T-helper 17 cell (primary cell): ENCODE data around the gene VRK3. TPM values are rescaled to one million over a fixed set of nuclear protein-coding genes. Genes with fewer than 3 reads are reported as not detected.
"Not testable (repeated sequence)": the region's sequence is repeated elsewhere in the genome, so short reads cannot be mapped to it uniquely, and the experiment has no call there.

Source experiments
- ATAC-seq: fragments of 150-1000 bp; cut with Tn5 transposase; 2 replicates; pipeline ENCODE4 v1.10.0; 2021; ENCODE audit warnings: mild to moderate bottlenecking, moderate library complexity
- DNase-seq, 3 donors: peaks; one replicate each; pipeline versions ENCODE4 v3.0.0 to v3.0.0-alpha.2; 2020 to 2021
- H3K9me3 ChIP-seq: one replicate; pipeline ENCODE4 v1.7.0; 2013; ENCODE audit warnings: low read length, mild to moderate bottlenecking; ENCODE audit not compliant: control insufficient read depth, poor library complexity, severe bottlenecking
- H3K27ac Mint-ChIP-seq: one replicate; pipeline ENCODE4 v1.8.0; 2022; ENCODE audit warnings: mild to moderate bottlenecking, moderate library complexity, mixed read lengths
- H3K27me3 Mint-ChIP-seq: one replicate; pipeline ENCODE4 v1.8.0; 2022; ENCODE audit warnings: mixed read lengths
- H3K36me3 Mint-ChIP-seq: one replicate; pipeline ENCODE4 v1.8.0; 2022; ENCODE audit warnings: low read depth, mixed read lengths
- H3K4me1 Mint-ChIP-seq: one replicate; pipeline ENCODE4 v1.8.0; 2022; ENCODE audit warnings: mild to moderate bottlenecking, mixed read lengths
- H3K4me3 Mint-ChIP-seq: one replicate; pipeline ENCODE4 v1.8.0; 2022; ENCODE audit warnings: mild to moderate bottlenecking, moderate library complexity, mixed read lengths
- total RNA-seq, 4 donors: library from RNA in 2 of 4; stranded (reverse) in 2 of 4; gene quantifications; one replicate each; pipeline ENCODE4 v1.2.3 and lab custom pipeline; 2022 to 2026

VRK3 gene
- total RNA-seq, 2 donors from 2014 or later = 67.2 to 79.3 TPM

DNA sequence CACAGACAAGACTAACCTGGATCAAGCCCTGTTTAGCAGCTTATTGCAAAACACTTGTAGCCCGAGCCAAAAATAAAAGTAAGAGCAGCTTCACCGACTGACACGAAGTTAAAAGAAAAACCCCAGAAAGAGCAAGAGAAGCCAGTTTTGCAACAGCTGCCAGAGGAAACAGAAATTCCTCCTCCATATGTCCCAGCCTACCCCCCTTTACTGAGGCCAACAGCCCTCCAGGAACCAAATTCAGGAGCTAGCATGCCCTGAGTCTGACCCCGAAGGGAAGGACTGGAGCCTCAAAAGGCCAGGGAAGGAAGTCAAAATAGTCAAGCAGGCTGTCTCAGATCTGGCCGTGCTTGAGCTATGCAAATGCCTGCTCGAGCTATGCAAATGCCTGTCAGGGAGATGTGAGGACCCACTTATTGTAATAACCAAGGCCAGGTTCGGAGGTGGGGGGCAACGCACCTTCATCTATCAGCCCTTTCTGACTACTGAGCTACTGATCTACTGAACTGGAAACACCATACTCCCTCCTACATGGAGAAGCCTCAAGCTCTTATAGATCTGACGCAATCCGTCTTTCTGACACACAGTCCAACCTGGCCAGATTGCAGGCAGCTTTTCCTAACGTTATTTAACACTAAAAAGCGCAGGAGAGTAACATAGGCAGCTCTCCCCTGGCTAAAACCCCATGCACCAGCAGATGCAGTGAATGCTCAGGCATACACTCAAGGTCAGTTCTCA, 70.9 kb downstream of the VRK3 start:
- no peak overlapping the region for H3K27ac Mint-ChIP-seq
- no peaks in the 10 kb centered on the region for H3K9me3 ChIP-seq
- ATAC-seq (no peak), DNase-seq (no peak)
- no peak overlapping the region for H3K4me3 Mint-ChIP-seq
- peaks cover 32% of the 10 kb centered on the region for H3K27me3 Mint-ChIP-seq
- H3K4me1 Mint-ChIP-seq = peaks cover 8% of the 10 kb centered on the region
- H3K36me3 Mint-ChIP-seq = no peaks in the 10 kb centered on the region

GRCh38 chr19:49953416-49953815, 71.8 kb downstream of the VRK3 start:
- H3K4me3 Mint-ChIP-seq = no peak overlapping the region
- H3K36me3 Mint-ChIP-seq = no peaks in the 10 kb centered on the region
- no peak overlapping the region for H3K27ac Mint-ChIP-seq
- peaks cover 8% of the 10 kb centered on the region for H3K4me1 Mint-ChIP-seq
- H3K27me3 Mint-ChIP-seq = peaks cover 32% of the 10 kb centered on the region
- DNase-seq (no peak), ATAC-seq (no peak)
- H3K9me3 ChIP-seq = no peaks in the 10 kb centered on the region

- H3K4me1 Mint-ChIP-seq = peaks cover 8% of the 10 kb centered on the region
- no peak overlapping the region for H3K4me3 Mint-ChIP-seq
- DNase-seq = no peak
- no peaks in the 10 kb centered on the region for H3K36me3 Mint-ChIP-seq
- no peak overlapping the region for H3K27ac Mint-ChIP-seq
- H3K9me3 ChIP-seq = no peaks in the 10 kb centered on the region
- no peak for ATAC-seq
- H3K27me3 Mint-ChIP-seq = peaks cover 32% of the 10 kb centered on the region
Observed at GRCh38 chr19:49952906-49953305, 72.3 kb downstream of the VRK3 start.

- Mint-ChIP-seq H3K27me3 (peaks cover 32% of the 10 kb centered on the region), H3K36me3 (no peaks in the 10 kb centered on the region), H3K4me3 (no peak overlapping the region), H3K27ac (no peak overlapping the region), H3K4me1 (peaks cover 8% of the 10 kb centered on the region)
- ATAC-seq = no peak
- no peaks in the 10 kb centered on the region for H3K9me3 ChIP-seq
- no peak for DNase-seq
Observed at GRCh38 chr19:49952479-49952836, 72.7 kb downstream of the VRK3 start.

- H3K27me3 Mint-ChIP-seq = peaks cover 32% of the 10 kb centered on the region
- ATAC-seq = no peak
- no peak overlapping the region for H3K4me3 Mint-ChIP-seq
- peak overlapping the region; percentile 34 for H3K27ac Mint-ChIP-seq
- no peak for DNase-seq
- peaks cover 8% of the 10 kb centered on the region for H3K4me1 Mint-ChIP-seq
- no peaks in the 10 kb centered on the region for H3K9me3 ChIP-seq
- H3K36me3 Mint-ChIP-seq = no peaks in the 10 kb centered on the region
Observed at GRCh38 chr19:49951806-49952478, 73.2 kb downstream of the VRK3 start.

DNA sequence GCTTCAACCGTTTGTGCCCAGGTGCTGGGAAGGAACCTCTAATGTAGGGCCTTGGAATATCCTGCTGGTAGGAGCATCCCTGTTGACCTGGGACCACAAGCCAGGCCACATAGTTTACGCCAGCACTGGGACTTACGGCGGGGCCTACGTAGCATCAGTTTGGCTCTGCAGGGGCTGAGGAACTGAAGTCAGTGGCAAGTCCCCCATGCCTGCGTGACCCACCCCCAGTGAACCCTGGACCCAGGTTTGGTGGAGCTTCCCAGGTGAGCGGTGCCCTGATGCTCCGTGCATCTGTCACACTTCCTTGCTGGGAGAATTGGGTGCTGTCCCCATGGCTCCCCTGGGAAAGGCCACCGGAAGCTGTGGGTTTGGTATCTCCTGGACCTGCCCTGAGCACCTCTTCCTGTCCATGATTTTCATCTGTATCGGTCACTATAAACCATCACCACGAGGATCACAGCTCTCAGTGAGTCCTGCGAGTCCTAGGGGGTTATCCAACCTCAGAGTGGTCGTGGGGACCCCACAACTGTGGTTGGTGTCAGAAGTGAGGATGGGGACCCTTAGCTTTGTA, 74.1 kb downstream of the VRK3 start:
- no peak for ATAC-seq
- DNase-seq = no peak
- H3K27me3 Mint-ChIP-seq = peaks cover 32% of the 10 kb centered on the region

DNA sequence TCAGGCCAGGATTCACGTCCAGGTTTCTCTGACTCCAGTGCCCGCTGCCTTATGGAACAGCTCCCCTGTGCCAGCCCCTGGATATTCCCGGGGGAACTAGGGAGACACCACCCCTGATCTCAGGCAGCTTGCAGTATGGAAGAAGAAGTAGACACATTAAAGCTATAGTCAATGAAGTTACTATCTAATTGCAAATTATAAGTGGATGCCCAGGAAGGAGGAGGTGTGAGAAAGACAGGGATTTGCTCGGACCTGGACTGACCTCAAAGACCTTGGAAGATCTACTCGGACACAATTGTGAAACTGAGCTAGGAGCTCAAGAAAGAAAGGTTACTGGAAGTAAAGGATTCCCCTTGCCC, 74.6 kb downstream of the VRK3 start:
- Mint-ChIP-seq H3K27ac (no peak overlapping the region), H3K4me3 (no peak overlapping the region), H3K27me3 (peaks cover 34% of the 10 kb centered on the region), H3K4me1 (peaks cover 8% of the 10 kb centered on the region), H3K36me3 (no peaks in the 10 kb centered on the region)
- ATAC-seq (no peak), DNase-seq (no peak)
- H3K9me3 ChIP-seq = no peaks in the 10 kb centered on the region

More for the DNA sequence above, 74.1 kb downstream of the VRK3 start:
- no peaks in the 10 kb centered on the region for H3K9me3 ChIP-seq
- H3K4me3 Mint-ChIP-seq = no peak overlapping the region
- H3K27ac Mint-ChIP-seq = peak overlapping the region; percentile 34
- H3K36me3 Mint-ChIP-seq = no peaks in the 10 kb centered on the region
- H3K4me1 Mint-ChIP-seq = peaks cover 8% of the 10 kb centered on the region

DNA sequence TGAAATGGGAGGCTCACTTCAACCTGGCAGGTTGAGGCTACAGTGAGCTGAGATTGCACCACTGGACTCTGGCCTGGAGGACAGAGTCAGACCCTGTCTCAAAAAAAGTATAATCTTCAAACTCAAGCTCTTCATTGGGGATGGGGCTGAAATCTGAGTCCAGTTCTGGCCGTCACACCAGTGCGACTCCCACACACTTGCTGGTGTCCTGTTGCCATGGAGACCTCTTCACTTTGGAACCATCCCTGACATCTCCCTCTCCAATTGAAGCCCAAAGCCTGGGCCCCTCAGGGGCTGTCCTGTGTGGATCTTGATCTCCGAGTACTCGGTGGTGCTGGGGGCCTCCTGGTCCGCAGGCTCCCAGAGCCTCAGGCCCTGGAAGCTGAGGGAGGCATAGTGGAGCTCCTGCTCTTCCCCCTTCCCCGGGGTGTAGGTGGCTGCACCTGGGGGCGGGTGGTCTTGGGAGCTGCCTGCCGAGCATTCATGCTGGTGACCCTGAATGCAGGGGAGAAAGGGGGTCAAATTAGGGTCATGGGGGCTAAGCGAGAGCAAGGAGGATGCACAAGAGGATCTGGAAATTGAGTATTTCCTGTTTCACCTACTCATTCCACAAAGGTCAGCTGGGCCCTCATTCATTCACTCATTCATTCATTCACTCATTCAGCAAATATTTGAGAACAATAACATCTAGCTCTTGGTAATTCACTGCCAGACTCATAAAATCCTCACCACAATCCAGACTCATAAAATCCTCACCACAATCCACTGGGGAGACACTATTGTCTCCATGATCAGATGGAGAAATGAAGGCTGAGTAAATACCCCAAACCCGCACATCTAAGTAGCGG, 75.2 kb downstream of the VRK3 start:
- Mint-ChIP-seq H3K27me3 (peaks cover 37% of the 10 kb centered on the region), H3K36me3 (peaks cover 3% of the 10 kb centered on the region)

GRCh38 chr19:49946415-49946814, 78.8 kb downstream of the VRK3 start:
- no peaks in the 10 kb centered on the region for H3K9me3 ChIP-seq
- peaks cover 50% of the 10 kb centered on the region for H3K27me3 Mint-ChIP-seq
- H3K4me3 Mint-ChIP-seq = no peak overlapping the region
- H3K36me3 Mint-ChIP-seq = peaks cover 5% of the 10 kb centered on the region
- no peak overlapping the region for H3K27ac Mint-ChIP-seq
- no peak for DNase-seq
- ATAC-seq = no peak
- H3K4me1 Mint-ChIP-seq = peaks cover 8% of the 10 kb centered on the region

More for the DNA sequence above, 75.2 kb downstream of the VRK3 start:
- Mint-ChIP-seq H3K4me3 (no peak overlapping the region), H3K4me1 (peaks cover 8% of the 10 kb centered on the region), H3K27ac (no peak overlapping the region)
- DNase-seq = no peak
- H3K9me3 ChIP-seq = no peaks in the 10 kb centered on the region
- ATAC-seq = no peak

- H3K4me1 Mint-ChIP-seq, H3K4me3 Mint-ChIP-seq, H3K27ac Mint-ChIP-seq, ATAC-seq, H3K9me3 ChIP-seq, DNase-seq, H3K36me3 Mint-ChIP-seq: not testable (repeated sequence)
- H3K27me3 Mint-ChIP-seq = peaks cover 53% of the 10 kb centered on the region
Observed at GRCh38 chr19:49944567-49944966, 80.6 kb downstream of the VRK3 start.

GRCh38 chr19:49940482-49940791, 84.7 kb downstream of the VRK3 start:
- Mint-ChIP-seq H3K36me3 (peaks cover 5% of the 10 kb centered on the region), H3K4me3 (no peak overlapping the region), H3K27me3 (peaks cover 49% of the 10 kb centered on the region), H3K27ac (no peak overlapping the region), H3K4me1 (peaks cover 8% of the 10 kb centered on the region)
- no peak for DNase-seq
- ATAC-seq = no peak
- H3K9me3 ChIP-seq = no peaks in the 10 kb centered on the region

DNA sequence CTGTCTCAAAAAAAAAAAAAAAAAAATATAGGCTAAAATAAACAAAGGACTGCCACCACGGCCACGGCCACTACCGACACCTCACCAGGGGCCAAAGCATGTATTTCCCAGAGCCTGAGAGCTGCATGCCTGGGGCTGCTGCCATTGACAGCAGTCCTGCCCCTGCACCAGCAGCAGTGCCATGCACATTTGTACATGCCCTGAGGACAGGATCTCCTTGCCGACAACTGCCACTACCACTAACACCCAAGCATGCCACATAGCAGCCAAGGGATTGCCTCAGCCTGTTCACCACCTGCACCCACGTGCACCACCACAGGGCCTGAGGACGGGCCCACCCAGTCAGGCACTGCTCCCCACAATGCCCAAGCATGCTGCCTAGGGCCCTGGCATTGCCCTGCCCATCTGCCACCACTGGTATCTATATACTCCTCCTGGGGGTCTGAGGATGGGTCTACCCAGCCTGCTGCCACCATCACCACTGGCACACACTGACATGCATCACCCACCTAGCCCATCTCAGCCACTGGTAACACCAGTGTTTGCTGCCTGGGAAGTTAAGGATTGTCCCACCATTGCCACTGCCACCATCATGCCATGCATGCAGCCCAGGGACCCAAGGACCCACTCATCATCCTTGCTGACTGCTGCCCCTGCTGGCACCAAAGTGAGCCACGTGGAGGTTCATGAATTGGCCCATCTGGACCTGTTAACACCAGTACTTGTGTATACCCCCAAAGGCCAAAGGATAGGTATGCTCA, 85.3 kb downstream of the VRK3 start:
- H3K4me1 Mint-ChIP-seq = peaks cover 8% of the 10 kb centered on the region
- peaks cover 44% of the 10 kb centered on the region for H3K27me3 Mint-ChIP-seq
- ATAC-seq (no peak), DNase-seq (no peak)
- no peaks in the 10 kb centered on the region for H3K9me3 ChIP-seq
- peaks cover 2% of the 10 kb centered on the region for H3K36me3 Mint-ChIP-seq
- no peak overlapping the region for H3K27ac Mint-ChIP-seq
- no peak overlapping the region for H3K4me3 Mint-ChIP-seq

- Mint-ChIP-seq H3K4me1 (peaks cover 5% of the 10 kb centered on the region), H3K36me3 (peaks cover 1% of the 10 kb centered on the region), H3K27me3 (peaks cover 33% of the 10 kb centered on the region), H3K27ac (no peak overlapping the region), H3K4me3 (no peak overlapping the region)
- no peak for ATAC-seq
- no peaks in the 10 kb centered on the region for H3K9me3 ChIP-seq
- DNase-seq = no peak
Observed at GRCh38 chr19:49938662-49939061, 86.5 kb downstream of the VRK3 start.
